ENCODE measurements around the gene RANBP17.
A peak's percentile ranks its signal among the peaks of the same experiment; 100 is the strongest.

Gene RANBP17

GRCh38 chr5:171102877-171103610 lies 241.2 kb downstream of the RANBP17 start:
- no peak for DNase-seq

GRCh38 chr5:171107669-171108068 lies 245.9 kb downstream of the RANBP17 start:
- DNase-seq: no peak

GRCh38 chr5:171115519-171115918 lies 253.7 kb downstream of the RANBP17 start:
- DNase-seq: no peak

GRCh38 chr5:171116719-171117118 lies 254.9 kb downstream of the RANBP17 start:
- no peak for DNase-seq

- no peak for DNase-seq
These were observed 259.3 kb downstream of the RANBP17 start for GRCh38 chr5:171120986-171121622.

GRCh38 chr5:171121638-171122037 lies 259.8 kb downstream of the RANBP17 start:
- DNase-seq: no peak

GRCh38 chr5:171122372-171122771 lies 260.6 kb downstream of the RANBP17 start:
- peak; percentile 3 for DNase-seq

- DNase-seq: no peak
These were observed 261.6 kb downstream of the RANBP17 start for GRCh38 chr5:171123417-171123816.

GRCh38 chr5:171127314-171127713 lies 265.5 kb downstream of the RANBP17 start:
- no peak for DNase-seq

GRCh38 chr5:171128136-171128535 lies 266.3 kb downstream of the RANBP17 start:
- no peak for DNase-seq

- DNase-seq: no peak
These were observed 267.5 kb downstream of the RANBP17 start for GRCh38 chr5:171129308-171129707.

- DNase-seq: no peak
These were observed 269.7 kb downstream of the RANBP17 start for GRCh38 chr5:171131497-171131896.

GRCh38 chr5:171137768-171138525 lies 276.1 kb downstream of the RANBP17 start:
- DNase-seq: no peak

- no peak for DNase-seq
These were observed 277.4 kb downstream of the RANBP17 start for GRCh38 chr5:171139227-171139626.

GRCh38 chr5:171142617-171143016 lies 280.8 kb downstream of the RANBP17 start:
- DNase-seq: no peak

GRCh38 chr5:171143171-171143570 lies 281.4 kb downstream of the RANBP17 start:
- no peak for DNase-seq

- DNase-seq: no peak
These were observed 282.1 kb downstream of the RANBP17 start for GRCh38 chr5:171143926-171144325.

GRCh38 chr5:171149333-171149732 lies 287.5 kb downstream of the RANBP17 start:
- no peak for DNase-seq

- DNase-seq: no peak
These were observed 288.0 kb downstream of the RANBP17 start for GRCh38 chr5:171149772-171150171.

GRCh38 chr5:171152382-171152781 lies 290.6 kb downstream of the RANBP17 start:
- DNase-seq: no peak

- no peak for DNase-seq
These were observed 293.8 kb downstream of the RANBP17 start for GRCh38 chr5:171155621-171156020.

- DNase-seq: no peak
These were observed 295.5 kb downstream of the RANBP17 start for GRCh38 chr5:171157276-171157675.

GRCh38 chr5:171157775-171158174 lies 296.0 kb downstream of the RANBP17 start:
- no peak for DNase-seq

- DNase-seq: no peak
These were observed 296.8 kb downstream of the RANBP17 start for GRCh38 chr5:171158581-171158980.

All from GDM1 (cell line).